A673 (cell line): ENCODE data around the gene IGFBP3. TPM values are rescaled to one million over a fixed set of nuclear protein-coding genes. Genes with fewer than 3 reads are reported as not detected.
"Not testable (repeated sequence)": the region's sequence is repeated elsewhere in the genome, so short reads cannot be mapped to it uniquely, and the experiment has no call there.

Experiments
- BruUV-seq: library from RNA; stranded (reverse); fragments of 400-500 nt; replicated peaks from 2 replicates; lab custom pipeline; 2021; lab: Mats Ljungman, UMichigan
- CTCF ChIA-PET: fragments of 300-600 bp; sonication (Branson Sonifier 250); formaldehyde crosslinking; loops from one replicate; lab custom pipeline; 2022; ENCODE audit warnings: antibody characterized with exemption; lab: Charles Lee
- POLR2A ChIA-PET: fragments of 300-600 bp; sonication (Branson Sonifier 250); formaldehyde crosslinking; loops from one replicate; lab custom pipeline; 2022; ENCODE audit warnings: antibody characterized with exemption; ENCODE audit not compliant: low non-redundant PET; lab: Charles Lee
- DNase-seq: peaks from one replicate; pipeline ENCODE4 v3.0.0-alpha.2; 2015; ENCODE audit warnings: low spot score
- H3K27ac ChIP-seq: fragments of 200-600 bp; sonication (generic); 2 replicates; pipeline ENCODE4 v1.5.1; 2016; ENCODE audit warnings: mixed run types, low read depth, mild to moderate bottlenecking, mixed read lengths, antibody characterized with exemption, low read length; ENCODE audit not compliant: poor library complexity, severe bottlenecking
- H3K27me3 ChIP-seq: fragments of 200-600 bp; sonication (generic); replicated peaks from 2 replicates; pipeline ENCODE4 v1.6.1; 2017; ENCODE audit warnings: mixed run types, low read depth, mild to moderate bottlenecking, mixed read lengths, antibody characterized with exemption, low read length; ENCODE audit not compliant: insufficient read depth, poor library complexity
- H3K36me3 ChIP-seq: fragments of 200-600 bp; sonication (generic); 2 replicates; pipeline ENCODE4 v1.6.1; 2016; ENCODE audit warnings: mixed run types, mild to moderate bottlenecking, mixed read lengths, antibody characterized with exemption, low read length; ENCODE audit not compliant: insufficient read depth, poor library complexity, severe bottlenecking
- H3K4me1 ChIP-seq: fragments of 200-600 bp; sonication (generic); 2 replicates; pipeline ENCODE4 v1.6.1; 2017; ENCODE audit warnings: mixed run types, mild to moderate bottlenecking, mixed read lengths, antibody characterized with exemption, low read length; ENCODE audit not compliant: insufficient read depth, poor library complexity, severe bottlenecking
- H3K4me3 ChIP-seq: fragments of 200-600 bp; sonication (generic); 2 replicates; pipeline ENCODE4 v1.5.1; 2016; ENCODE audit warnings: low read depth, mixed run types, mild to moderate bottlenecking, mixed read lengths, low read length; ENCODE audit not compliant: poor library complexity, severe bottlenecking
- H3K9me3 ChIP-seq: fragments of 200-600 bp; sonication (generic); 2 replicates; pipeline ENCODE4 v1.6.1; 2016; ENCODE audit warnings: mixed run types, low read depth, mild to moderate bottlenecking, mixed read lengths, antibody characterized with exemption, low read length; ENCODE audit not compliant: poor library complexity, severe bottlenecking
- CTCF ChIP-seq: fragments of 300-800, 200-600 bp; sonication (generic); conservative IDR thresholded peaks from 2 replicates; pipeline ENCODE4 v1.5.1; 2017; ENCODE audit warnings: low read depth, mild to moderate bottlenecking, antibody characterized with exemption, low read length, moderate library complexity, mixed read lengths
- EZH2 ChIP-seq: fragments of 200-600 bp; sonication (generic); IDR thresholded peaks from 2 replicates; pipeline ENCODE4 v1.6.1; 2017; ENCODE audit warnings: borderline replicate concordance, low read depth, mild to moderate bottlenecking, mixed read lengths, antibody characterized with exemption, low read length; ENCODE audit not compliant: poor library complexity, severe bottlenecking
- intact Hi-C: fragments of 100-400 bp; cut with micrococcal nuclease; formaldehyde crosslinking; loops from one replicate; pipeline ENCODE4 v1.10.0; 2022; ENCODE audit not compliant: unreplicated experiment
- total RNA-seq: library from RNA; stranded (reverse); gene quantifications from 2 replicates; pipeline ENCODE4 v1.2.3, GENCODE V29; 2021

Gene IGFBP3
- total RNA-seq, 1 experiment from 2014 or later, result 1.1 TPM

- H3K36me3 ChIP-seq, result no peaks in the 10 kb centered on the region
- TF ChIP-seq CTCF (no peak), EZH2 (no peak)
- ChIA-PET CTCF (no interaction called here), POLR2A (no interaction called here)
- peaks cover 9% of the 10 kb centered on the region for H3K27me3 ChIP-seq
- H3K4me1 ChIP-seq, result no peaks in the 10 kb centered on the region
- no peak overlapping the region for H3K4me3 ChIP-seq
- no peak for DNase-seq
- BruUV-seq, result no TSS peak
- no peak overlapping the region for H3K27ac ChIP-seq
- no peaks in the 10 kb centered on the region for H3K9me3 ChIP-seq
- intact Hi-C loops, result no loop called here
Observed at GRCh38 chr7:45944058-45944457, 23.0 kb upstream of the IGFBP3 start.

GRCh38 chr7:45940939-45941338, 19.9 kb upstream of the IGFBP3 start:
- intact Hi-C loops, result no loop called here
- Histone ChIP-seq H3K4me3 (no peak overlapping the region), H3K36me3 (no peaks in the 10 kb centered on the region), H3K27ac (no peak overlapping the region), H3K9me3 (no peaks in the 10 kb centered on the region), H3K4me1 (no peaks in the 10 kb centered on the region), H3K27me3 (peaks cover 6% of the 10 kb centered on the region)
- ChIA-PET POLR2A (no interaction called here), CTCF (no interaction called here)
- DNase-seq, result no peak
- TF ChIP-seq EZH2, result no peak
- TF ChIP-seq CTCF, result no peak
- no TSS peak for BruUV-seq

GRCh38 chr7:45940237-45940781, 19.2 kb upstream of the IGFBP3 start:
- H3K27me3 ChIP-seq, H3K9me3 ChIP-seq, intact Hi-C loops, H3K4me3 ChIP-seq, DNase-seq, H3K36me3 ChIP-seq, H3K27ac ChIP-seq, H3K4me1 ChIP-seq, CTCF ChIA-PET, POLR2A ChIA-PET, BruUV-seq: not testable (repeated sequence)

GRCh38 chr7:45939574-45939973, 18.5 kb upstream of the IGFBP3 start:
- intact Hi-C loops, result no loop called here
- no peak for DNase-seq
- CTCF ChIA-PET, result no interaction called here
- BruUV-seq, result no TSS peak
- H3K9me3 ChIP-seq, result no peaks in the 10 kb centered on the region
- H3K4me1 ChIP-seq, result no peaks in the 10 kb centered on the region
- no peak for TF ChIP-seq CTCF
- TF ChIP-seq EZH2, result no peak
- peaks cover 6% of the 10 kb centered on the region for H3K27me3 ChIP-seq
- no peak overlapping the region for H3K4me3 ChIP-seq
- H3K27ac ChIP-seq, result no peak overlapping the region
- H3K36me3 ChIP-seq, result no peaks in the 10 kb centered on the region
- POLR2A ChIA-PET, result no interaction called here
